GM20000 (cell line): ENCODE results near the gene PEX14.

Source experiments
- DNase-seq: peaks from one replicate; pipeline ENCODE4 v3.0.0; 2012; ENCODE audit warnings: low spot score
- CTCF ChIP-seq: IDR thresholded peaks from 2 replicates; pipeline ENCODE4 v1.5.1; 2012; ENCODE audit warnings: mild to moderate bottlenecking, control low read depth; ENCODE audit errors: extremely low read depth, missing control alignments

PEX14 gene

DNA sequence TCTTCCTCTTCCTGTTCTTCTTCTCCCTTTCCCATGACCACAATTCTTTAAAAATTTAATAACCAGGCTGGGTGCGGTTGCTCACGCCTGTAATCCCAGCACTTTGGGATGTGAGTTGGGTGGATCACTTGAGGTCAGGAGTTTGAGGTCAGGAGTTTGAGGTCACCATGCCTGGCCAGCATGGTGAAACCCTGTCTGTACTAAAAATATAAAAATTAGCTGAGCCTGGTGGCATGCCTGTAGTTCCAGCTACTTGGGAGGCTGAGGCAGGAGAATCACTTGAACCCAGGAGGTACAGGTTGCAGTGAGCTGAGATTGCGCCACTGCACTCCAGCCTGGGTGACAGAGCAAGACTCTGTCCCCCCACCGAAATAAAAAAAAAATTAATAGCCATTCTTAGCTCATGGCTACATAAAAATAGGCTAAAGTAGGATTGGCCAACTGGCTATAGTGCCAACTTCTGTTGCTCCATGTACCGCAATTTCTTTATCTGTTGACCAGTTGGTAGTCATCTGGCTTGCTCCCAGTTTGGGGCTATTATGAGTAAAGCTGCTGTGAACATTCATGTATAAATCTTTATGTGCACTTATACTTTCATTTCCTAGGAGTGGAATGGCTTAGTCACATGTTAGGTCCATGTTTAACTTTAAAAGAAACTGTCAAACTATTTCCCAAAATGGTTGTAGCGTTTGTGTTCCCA lies 136.3 kb downstream of the PEX14 start:
- no peak for TF ChIP-seq CTCF
- no peak for DNase-seq

DNA sequence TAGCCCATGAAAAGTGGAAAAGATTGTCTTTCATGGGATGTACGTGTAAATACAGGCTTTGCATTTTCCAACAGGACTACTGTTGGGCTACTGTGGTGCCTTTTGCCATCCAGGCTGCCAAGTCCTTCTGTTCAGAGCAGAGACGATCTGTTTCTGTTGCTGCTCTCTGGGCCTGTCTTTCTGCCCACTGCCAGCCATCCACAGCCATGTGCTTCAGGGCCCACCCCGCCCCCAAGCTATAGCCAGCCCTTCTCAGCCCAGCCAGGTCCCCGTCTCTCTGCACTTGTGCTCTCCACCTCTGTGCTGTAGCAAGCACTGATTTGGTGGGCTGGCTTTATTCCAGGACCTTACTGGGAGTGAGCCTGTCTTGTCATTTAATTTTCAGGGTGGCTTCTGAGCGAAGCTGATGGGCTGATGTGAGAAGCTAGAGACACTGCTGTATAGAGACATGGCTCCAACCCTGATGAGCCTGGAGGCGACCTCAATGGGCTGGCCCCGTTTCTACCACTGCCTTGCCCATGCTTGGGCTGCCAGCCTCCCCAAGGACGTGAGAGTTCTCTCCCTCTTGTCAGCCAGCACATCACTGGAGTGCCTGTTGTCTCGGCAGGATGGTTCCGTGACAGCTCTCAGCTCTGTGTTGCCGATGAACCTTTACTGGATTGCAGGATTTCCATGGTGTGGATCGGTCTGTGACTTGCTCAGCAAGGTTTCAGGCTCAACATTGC lies 137.8 kb downstream of the PEX14 start:
- DNase-seq = no peak

DNA sequence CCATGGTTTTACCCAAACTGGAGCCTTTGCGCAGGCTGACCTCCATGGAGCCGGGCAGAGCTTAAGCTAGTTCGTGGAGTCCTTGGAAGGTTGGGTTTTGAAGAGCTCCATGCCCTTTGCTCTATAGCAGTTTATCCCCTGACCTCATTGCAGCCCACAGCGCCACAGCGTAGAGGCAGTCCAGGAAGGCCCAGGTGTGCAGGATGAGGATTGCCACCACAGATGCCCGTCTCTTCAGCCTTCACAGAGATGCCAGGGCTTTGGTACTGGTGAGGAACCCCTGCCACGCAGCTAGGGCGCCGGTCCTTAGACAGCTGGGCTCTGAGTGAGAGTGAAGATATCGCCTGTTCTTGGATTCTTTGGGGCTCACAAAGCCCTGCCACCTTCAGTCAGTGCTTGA lies 138.6 kb downstream of the PEX14 start:
- no peak for TF ChIP-seq CTCF
- DNase-seq = no peak

More for the DNA sequence above, 137.8 kb downstream of the PEX14 start:
- no peak for TF ChIP-seq CTCF

DNA sequence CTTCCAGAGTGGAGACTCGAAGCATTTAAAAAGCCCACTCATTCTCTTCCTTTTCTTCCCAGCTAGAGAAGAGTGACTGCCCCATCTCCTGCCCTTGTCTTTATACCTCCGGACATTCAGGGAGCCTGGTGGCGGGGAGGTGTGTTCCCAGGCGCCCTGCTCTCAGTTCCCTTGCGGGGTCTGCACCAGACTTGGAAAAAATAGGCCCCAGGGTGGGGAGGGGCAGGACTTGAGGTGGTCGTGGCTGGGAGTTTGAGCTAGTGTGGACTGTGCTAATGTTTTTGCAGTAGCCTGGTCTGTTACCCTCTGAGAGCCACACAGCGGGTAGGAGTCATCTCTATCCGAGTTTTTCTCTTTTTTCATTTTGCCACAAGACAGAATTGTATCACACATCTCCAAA lies 139.1 kb downstream of the PEX14 start:
- TF ChIP-seq CTCF = no peak
- DNase-seq = no peak

DNA sequence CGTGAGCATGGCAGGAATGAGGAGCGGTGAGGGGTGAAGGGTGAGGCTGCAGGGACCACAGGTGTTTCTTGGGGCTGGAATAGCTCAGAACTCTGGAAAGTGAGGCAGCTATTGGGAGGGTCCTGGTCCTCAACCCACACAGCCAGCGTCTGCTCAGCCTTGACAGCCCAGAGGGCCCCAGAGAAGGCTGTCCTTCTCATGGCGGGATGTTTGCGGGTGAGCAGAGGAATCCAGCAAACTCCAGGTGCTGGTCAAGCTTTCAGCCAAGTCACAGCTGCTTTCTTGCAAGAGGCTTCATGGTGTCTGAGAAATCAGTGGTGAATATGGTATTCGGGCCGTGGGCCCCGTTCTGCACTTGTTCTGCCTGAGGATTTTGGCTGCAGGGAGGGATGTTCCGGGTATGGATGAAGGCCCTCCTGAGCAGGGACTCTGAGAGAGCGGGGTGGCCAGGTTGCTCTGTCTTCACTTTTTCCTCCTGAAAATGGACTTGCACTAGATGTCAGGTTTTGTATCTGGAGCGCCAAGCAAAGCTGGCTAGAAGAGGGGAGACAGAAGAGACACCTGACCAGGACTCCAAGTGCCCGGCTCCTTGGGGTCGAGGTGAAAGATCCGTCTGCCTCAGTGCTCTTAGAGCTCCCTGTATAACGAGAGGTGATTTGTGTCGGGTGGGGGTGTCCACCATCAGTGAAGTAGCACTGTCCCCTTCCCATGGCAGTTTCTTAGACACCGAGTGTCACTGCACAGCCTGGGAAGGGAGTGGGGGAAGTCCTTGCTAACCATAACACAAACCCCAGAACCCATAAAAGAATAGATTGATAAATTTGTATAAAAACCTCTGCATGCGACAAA lies 139.9 kb downstream of the PEX14 start:
- TF ChIP-seq CTCF = no peak
- no peak for DNase-seq

DNA sequence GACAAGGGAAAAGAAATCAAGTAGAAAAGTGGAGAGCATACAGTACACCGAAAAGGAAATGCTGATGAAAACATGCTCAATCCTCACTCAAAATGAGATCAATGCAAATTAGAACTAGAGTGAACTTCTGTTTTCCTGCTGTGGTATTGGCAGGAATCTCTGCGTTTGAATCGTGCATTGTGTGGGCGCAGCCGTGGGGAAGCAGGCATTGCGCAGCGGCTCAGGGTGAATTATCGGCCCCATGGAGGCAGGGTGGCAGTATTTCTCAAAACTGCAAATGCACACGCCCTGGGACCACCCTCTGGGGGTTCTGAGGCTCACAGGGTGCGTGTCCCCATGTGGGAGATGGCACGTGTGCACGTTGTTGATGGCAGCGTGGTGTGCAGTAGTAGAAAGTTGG lies 140.6 kb downstream of the PEX14 start:
- TF ChIP-seq CTCF = no peak
- DNase-seq = no peak

GRCh38 chr1:10615932-10616671 lies 141.4 kb downstream of the PEX14 start:
- no peak for TF ChIP-seq CTCF
- DNase-seq = no peak
